Body of pancreas (tissue), 4 donors: ENCODE results near the gene ARAP1. TPM values are rescaled to one million over a fixed set of nuclear protein-coding genes. Genes with fewer than 3 reads are reported as not detected.

ENCODE experiments used
- ATAC-seq: fragments of 150-250 bp; one replicate; pipeline ENCODE4 v1.9.1; 2016
- DNase-seq, 4 donors: peaks; one replicate each; pipeline ENCODE4 v3.0.0-alpha.2; 2019
- H3K27ac ChIP-seq, 4 donors: fragments of 200-600 bp; sonication (generic); 1 replicate in 3 of 4; 2 replicates in 1 of 4; pipeline versions ENCODE4 v1.5.1 to v1.6.1; 2016 to 2019; ENCODE audit warnings: mild to moderate bottlenecking in 1 of 4, mixed read lengths in 1 of 4, moderate library complexity in 1 of 4
- H3K27me3 ChIP-seq, 2 donors: fragments of 200-600 bp; sonication (generic); one replicate each; pipeline ENCODE4 v1.6.0; 2016; ENCODE audit warnings: mild to moderate bottlenecking in 1 of 2
- H3K36me3 ChIP-seq, 2 donors: fragments of 200-600 bp; sonication (generic); replicated peaks in 1 of 2; 2 replicates each; pipeline ENCODE4 v1.5.1; 2016; ENCODE audit warnings: low read depth in 2 of 2; ENCODE audit not compliant: insufficient read depth in 1 of 2
- H3K4me1 ChIP-seq: fragments of 200-600 bp; sonication (generic); one replicate; pipeline ENCODE4 v1.6.0; 2016
- H3K4me3 ChIP-seq, 2 donors: fragments of 200-600 bp; sonication (generic); 1 replicate in 1 of 2; 2 replicates in 1 of 2; pipeline ENCODE4 v1.5.1; 2016 to 2019
- H3K9me3 ChIP-seq, 3 donors: fragments of 200-600 bp; sonication (generic); 1 replicate in 2 of 3; 2 replicates in 1 of 3; pipeline ENCODE4 v1.5.1; 2016
- POLR2A ChIP-seq, 3 donors: fragments of 450-650 bp; IDR thresholded peaks; one replicate each; pipeline ENCODE4 v1.6.1; 2016; ENCODE audit warnings: antibody characterized with exemption in 3 of 3, mild to moderate bottlenecking in 2 of 3
- WGBS, 2 donors: methylation state at CpG; one replicate each; pipeline ENCODE4 v1.1.5; 2017; 5-methylcytosine and 5-hydroxymethylcytosine counted together
- intact Hi-C: fragments of 100-400 bp; cut with DNase I; formaldehyde crosslinking; loops from one replicate; pipeline ENCODE4 v1.15.1; 2023
- total RNA-seq, 2 donors: library from RNA; depleted of rRNA; stranded (reverse); fragments of >200 nt; gene quantifications; one replicate each; pipeline ENCODE4 v1.1.0, GENCODE V29; 2016
- TF ChIP-seq, protein P1 (sequence below), 7 experiments: fragments of 450-650 bp in 4 of 7; fragments of 200-600 bp in 3 of 7; sonication (generic) in 3 of 7; IDR thresholded peaks; one replicate each; pipeline ENCODE4 v1.5.1; 2016 to 2019; ENCODE audit warnings: antibody characterized with exemption in 7 of 7

Gene ARAP1
- total RNA-seq, 2 donors from 2014 or later, result 63.3 to 208 TPM

DNA sequence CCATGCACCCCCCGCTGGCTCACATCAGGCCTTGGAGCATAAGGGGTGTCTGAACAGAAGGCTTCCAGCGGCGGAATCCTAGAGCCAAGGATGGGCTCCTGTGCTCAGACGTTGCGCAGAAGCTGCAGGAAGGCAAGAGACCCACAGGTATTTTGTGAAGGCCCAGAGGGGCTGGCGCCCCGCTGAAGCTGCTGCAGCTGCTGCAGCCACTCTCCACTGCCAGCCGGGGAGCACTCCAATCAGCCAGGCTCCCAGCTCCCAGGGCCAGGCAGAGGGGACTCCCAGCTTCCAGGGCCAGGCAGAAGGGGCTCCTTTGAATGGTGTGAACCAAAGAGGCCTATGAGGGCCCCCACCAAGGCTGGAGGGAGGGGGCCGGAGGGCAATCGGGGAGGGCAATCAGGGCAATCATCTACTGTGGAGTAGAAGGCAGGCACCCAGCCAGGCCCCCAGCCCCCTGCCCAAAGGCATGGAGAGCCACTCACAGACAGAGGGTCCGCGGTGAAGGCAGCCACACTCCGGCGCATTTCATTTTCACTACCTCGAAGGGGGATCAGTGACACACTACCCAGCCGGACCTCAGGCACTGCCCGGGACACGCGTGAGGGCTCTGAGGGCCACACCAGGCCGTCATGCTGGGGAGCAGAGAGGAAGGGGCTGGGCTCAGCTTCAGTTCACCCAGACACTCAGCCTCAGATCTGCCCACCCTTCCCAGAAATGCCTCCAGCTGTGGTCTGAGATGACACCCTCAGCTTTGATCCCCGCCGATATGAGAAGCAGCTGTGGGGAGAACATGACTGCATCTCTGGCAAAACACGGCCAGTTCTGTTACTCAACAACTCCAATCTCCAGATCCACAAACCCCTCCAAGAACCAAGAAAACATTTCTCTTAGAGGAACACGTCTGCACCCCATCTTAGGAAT, 66.4 kb downstream of the ARAP1 start:
- no peak for ATAC-seq
- Histone ChIP-seq H3K36me3 (peaks cover 4 to 12% of the 10 kb centered on the region in 2 donors), H3K4me1 (no peaks in the 10 kb centered on the region)

DNA sequence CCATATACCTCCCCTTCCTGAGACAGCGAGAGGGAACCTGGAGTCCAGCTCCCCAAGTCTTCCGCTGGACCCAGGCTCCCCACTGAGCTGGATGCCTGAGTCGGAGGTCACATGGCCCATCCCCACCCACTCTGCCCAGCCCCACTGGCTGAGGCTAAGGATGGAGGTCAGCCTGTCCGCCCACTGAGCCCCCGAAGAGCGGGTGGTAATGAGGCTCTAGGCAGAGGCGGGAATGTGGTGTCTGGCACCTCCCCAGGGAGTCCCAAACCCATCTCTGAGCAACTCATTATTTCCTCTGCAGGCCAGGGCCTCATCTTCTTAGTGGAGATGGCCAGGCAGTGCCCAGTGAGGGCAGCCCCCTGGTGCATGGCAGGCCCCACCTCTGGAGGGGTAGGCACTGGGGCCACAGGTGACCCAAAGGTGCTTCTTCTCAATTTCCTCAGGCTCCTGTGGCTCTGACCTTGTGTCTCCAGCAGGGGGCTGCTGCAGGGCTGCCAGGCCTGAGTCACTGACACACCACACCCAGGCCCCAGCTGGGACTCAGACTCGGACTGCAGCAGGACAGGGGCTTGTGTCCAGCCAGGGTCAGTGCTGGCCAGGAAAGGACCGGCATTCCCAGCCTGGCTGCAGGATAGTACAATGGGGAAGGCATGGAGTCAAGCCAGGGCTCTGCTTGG, 67.8 kb downstream of the ARAP1 start:
- Histone ChIP-seq H3K9me3 (no peaks in the 10 kb centered on the region), H3K4me1 (no peaks in the 10 kb centered on the region), H3K36me3 (peaks cover 0 to 4% of the 10 kb centered on the region in 2 donors), H3K4me3 (no peak overlapping the region), H3K27me3 (peaks cover 0 to 4% of the 10 kb centered on the region in 2 donors), H3K27ac (no peak overlapping the region)
- intact Hi-C loops, result loop anchor here (5.0 to 10.0 kb wide), 2 partner anchors 97 to 210 kb away; no protein-coding TSS in a partner anchor
- TF ChIP-seq POLR2A (IDR thresholded peaks at IDR 0.05), result no peak
- TF ChIP-seq, protein P1, sequence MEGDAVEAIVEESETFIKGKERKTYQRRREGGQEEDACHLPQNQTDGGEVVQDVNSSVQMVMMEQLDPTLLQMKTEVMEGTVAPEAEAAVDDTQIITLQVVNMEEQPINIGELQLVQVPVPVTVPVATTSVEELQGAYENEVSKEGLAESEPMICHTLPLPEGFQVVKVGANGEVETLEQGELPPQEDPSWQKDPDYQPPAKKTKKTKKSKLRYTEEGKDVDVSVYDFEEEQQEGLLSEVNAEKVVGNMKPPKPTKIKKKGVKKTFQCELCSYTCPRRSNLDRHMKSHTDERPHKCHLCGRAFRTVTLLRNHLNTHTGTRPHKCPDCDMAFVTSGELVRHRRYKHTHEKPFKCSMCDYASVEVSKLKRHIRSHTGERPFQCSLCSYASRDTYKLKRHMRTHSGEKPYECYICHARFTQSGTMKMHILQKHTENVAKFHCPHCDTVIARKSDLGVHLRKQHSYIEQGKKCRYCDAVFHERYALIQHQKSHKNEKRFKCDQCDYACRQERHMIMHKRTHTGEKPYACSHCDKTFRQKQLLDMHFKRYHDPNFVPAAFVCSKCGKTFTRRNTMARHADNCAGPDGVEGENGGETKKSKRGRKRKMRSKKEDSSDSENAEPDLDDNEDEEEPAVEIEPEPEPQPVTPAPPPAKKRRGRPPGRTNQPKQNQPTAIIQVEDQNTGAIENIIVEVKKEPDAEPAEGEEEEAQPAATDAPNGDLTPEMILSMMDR (IDR thresholded peaks at IDR 0.05), result peak; percentile 20 to 52 (median 48)
- peak; percentile 49 to 69 (median 67) for DNase-seq
- 56 to 80% methylated on average over 1 to 9 of the region's 9 CpGs for WGBS, 2 donors
- peak; percentile 60 for ATAC-seq

More for the DNA sequence above, 66.4 kb downstream of the ARAP1 start:
- intact Hi-C loops, result loop anchor here (10.0 kb wide), 1 partner anchor 211 kb away; no protein-coding TSS in a partner anchor
- H3K27me3 ChIP-seq, result no peaks in the 10 kb centered on the region
- DNase-seq, result peak in 3 of 4 donors; percentile 28 to 51 (median 29)
- WGBS, 2 donors, result 83 to 85% methylated on average over 21 to 24 of the region's 24 CpGs
- H3K9me3 ChIP-seq, result no peaks in the 10 kb centered on the region
- TF ChIP-seq, protein P1 (IDR thresholded peaks at IDR 0.05), result no peak
- TF ChIP-seq POLR2A (IDR thresholded peaks at IDR 0.05), result no peak
- peak overlapping the region in 1 of 4 donors; percentile 4 for H3K27ac ChIP-seq
- no peak overlapping the region for H3K4me3 ChIP-seq

DNA sequence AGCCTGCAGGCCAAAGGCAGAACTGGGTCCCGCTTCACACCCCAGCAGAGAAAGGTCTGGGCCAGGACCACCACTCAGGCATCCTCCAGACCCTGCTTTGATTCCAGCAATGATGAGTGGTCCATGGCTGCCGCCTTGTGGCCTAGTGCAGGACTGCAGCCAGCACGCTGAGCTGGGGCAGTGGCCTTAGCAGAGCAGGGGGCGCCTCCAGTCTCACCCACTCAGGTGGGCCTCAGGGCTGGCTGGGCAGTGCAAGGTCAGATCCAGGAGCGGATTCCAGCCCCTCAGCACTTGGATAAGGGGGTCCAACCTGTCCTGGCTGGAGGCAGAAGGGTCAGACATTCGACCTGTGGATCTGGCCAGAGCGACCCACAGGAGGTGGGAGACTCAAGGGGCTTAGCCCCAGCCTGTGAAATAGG, 68.4 kb downstream of the ARAP1 start:
- peak; percentile 54 for ATAC-seq
- intact Hi-C loops, result loop anchor here (5.0 to 10.0 kb wide), 2 partner anchors 96 to 209 kb away; no protein-coding TSS in a partner anchor

DNA sequence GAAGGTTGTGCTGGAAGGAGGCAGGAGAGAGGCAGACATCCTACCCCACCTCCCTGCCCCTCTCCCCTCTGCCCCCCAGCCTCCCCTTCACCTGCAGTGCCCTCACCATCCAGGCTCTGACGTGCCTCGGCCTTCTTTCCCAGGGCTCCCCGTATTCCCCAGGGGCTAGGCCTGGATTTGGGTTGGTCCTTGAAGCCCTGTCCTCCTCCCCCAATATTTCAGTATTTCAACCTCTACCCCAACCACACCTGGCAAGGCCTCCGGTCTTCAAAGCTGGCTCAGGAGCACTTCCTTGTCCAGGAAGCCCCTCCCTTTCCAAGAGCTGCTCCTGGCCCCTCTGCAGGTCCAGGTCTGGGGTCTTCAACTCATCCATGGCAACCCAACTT, 69.4 kb downstream of the ARAP1 start:
- intact Hi-C loops, result loop anchor here (5.0 to 10.0 kb wide), 2 partner anchors 96 to 208 kb away; no protein-coding TSS in a partner anchor
- Histone ChIP-seq H3K4me1 (no peaks in the 10 kb centered on the region), H3K27ac (no peak overlapping the region), H3K27me3 (peaks cover 0 to 6% of the 10 kb centered on the region in 2 donors), H3K36me3 (peaks cover 0 to 3% of the 10 kb centered on the region in 2 donors), H3K4me3 (no peak overlapping the region), H3K9me3 (no peaks in the 10 kb centered on the region)
- TF ChIP-seq POLR2A (IDR thresholded peaks at IDR 0.05), result no peak
- TF ChIP-seq, protein P1 (IDR thresholded peaks at IDR 0.05), result no peak
- WGBS, 2 donors, result 64 to 65% methylated on average over 4 of the region's 4 CpGs
- no peak for DNase-seq
- ATAC-seq, result no peak

More for the DNA sequence above, 68.4 kb downstream of the ARAP1 start:
- WGBS, 2 donors, result 63 to 100% methylated on average over 1 to 7 of the region's 7 CpGs
- Histone ChIP-seq H3K9me3 (no peaks in the 10 kb centered on the region), H3K27me3 (peaks cover 0 to 4% of the 10 kb centered on the region in 2 donors), H3K36me3 (peaks cover 0 to 4% of the 10 kb centered on the region in 2 donors), H3K4me3 (no peak overlapping the region), H3K4me1 (no peaks in the 10 kb centered on the region), H3K27ac (no peak overlapping the region)
- no peak for TF ChIP-seq POLR2A (IDR thresholded peaks at IDR 0.05)
- TF ChIP-seq, protein P1 (IDR thresholded peaks at IDR 0.05), result peak; percentile 61 to 86 (median 80)
- DNase-seq, result peak; percentile 58 to 74 (median 64)
